NCI-H1694 (cell line): ENCODE measurements around the gene SMCO4.
"Not testable (repeated sequence)": the region's sequence is repeated elsewhere in the genome, so short reads cannot be mapped to it uniquely, and the experiment has no call there.

Experiments
- DNase-seq: peaks from one replicate; lab custom pipeline; 2025; lab: John Stamatoyannopoulos, UW

Gene SMCO4

GRCh38 chr11:93543292-93543977, at the start of gene SMCO4:
SMCO4 (minus strand) TSS chr11:93543391; CDS start chr11:93479189, 64,202 bp downstream.
- peak; percentile 20 for DNase-seq

- DNase-seq, result no peak
Measured at GRCh38 chr11:93591247-93591898, 48.2 kb upstream of the SMCO4 start.

GRCh38 chr11:93589347-93589746, 46.2 kb upstream of the SMCO4 start:
- no peak for DNase-seq

GRCh38 chr11:93587858-93588581, 44.8 kb upstream of the SMCO4 start:
- DNase-seq, result no peak

- DNase-seq, result not testable (repeated sequence)
Measured at GRCh38 chr11:93587425-93587824, 44.2 kb upstream of the SMCO4 start.

- DNase-seq, result no peak
Measured at GRCh38 chr11:93585758-93586157, 42.6 kb upstream of the SMCO4 start.

GRCh38 chr11:93583490-93583889, 40.3 kb upstream of the SMCO4 start:
- no peak for DNase-seq

GRCh38 chr11:93579187-93579751, 36.1 kb upstream of the SMCO4 start:
- no peak for DNase-seq

GRCh38 chr11:93577286-93577685, 34.1 kb upstream of the SMCO4 start:
- no peak for DNase-seq

- not testable (repeated sequence) for DNase-seq
Measured at GRCh38 chr11:93576870-93577269, 33.7 kb upstream of the SMCO4 start.

- no peak for DNase-seq
Measured at GRCh38 chr11:93574638-93575220, 31.5 kb upstream of the SMCO4 start.

- DNase-seq, result no peak
Measured at GRCh38 chr11:93573184-93573583, 30.0 kb upstream of the SMCO4 start.

GRCh38 chr11:93572621-93573020, 29.4 kb upstream of the SMCO4 start:
- no peak for DNase-seq

- DNase-seq, result no peak
Measured at GRCh38 chr11:93572171-93572570, 29.0 kb upstream of the SMCO4 start.

- no peak for DNase-seq
Measured at GRCh38 chr11:93571612-93572011, 28.4 kb upstream of the SMCO4 start.

GRCh38 chr11:93570759-93571413, 27.7 kb upstream of the SMCO4 start:
- DNase-seq, result no peak

GRCh38 chr11:93569496-93569895, 26.3 kb upstream of the SMCO4 start:
- no peak for DNase-seq

- DNase-seq, result no peak
Measured at GRCh38 chr11:93568726-93569125, 25.5 kb upstream of the SMCO4 start.

GRCh38 chr11:93567401-93567895, 24.3 kb upstream of the SMCO4 start:
- DNase-seq, result no peak

- no peak for DNase-seq
Measured at GRCh38 chr11:93564895-93565294, 21.7 kb upstream of the SMCO4 start.

GRCh38 chr11:93563857-93564256, 20.7 kb upstream of the SMCO4 start:
- DNase-seq, result no peak
